AG09309 (cell line): ENCODE data around the gene MICAL2.
A peak's percentile ranks its signal among the peaks of the same experiment; 100 is the strongest.

Experiments used
- DNase-seq: peaks from one replicate; pipeline ENCODE4 v3.0.0-alpha.2; 2010; ENCODE audit warnings: low read depth
- H3K4me3 ChIP-seq: 2 replicates; pipeline ENCODE4 v1.5.1; 2011; ENCODE audit warnings: mild to moderate bottlenecking, low read depth, low read length, moderate library complexity; ENCODE audit not compliant: control insufficient read depth
- TF ChIP-seq, protein P1 (sequence below): IDR thresholded peaks from 2 replicates; pipeline ENCODE4 v1.5.1; 2011; ENCODE audit warnings: mild to moderate bottlenecking, low read depth, low read length, inconsistent platforms; ENCODE audit not compliant: insufficient read depth, control insufficient read depth; ENCODE audit errors: missing control alignments

MICAL2 gene

DNA sequence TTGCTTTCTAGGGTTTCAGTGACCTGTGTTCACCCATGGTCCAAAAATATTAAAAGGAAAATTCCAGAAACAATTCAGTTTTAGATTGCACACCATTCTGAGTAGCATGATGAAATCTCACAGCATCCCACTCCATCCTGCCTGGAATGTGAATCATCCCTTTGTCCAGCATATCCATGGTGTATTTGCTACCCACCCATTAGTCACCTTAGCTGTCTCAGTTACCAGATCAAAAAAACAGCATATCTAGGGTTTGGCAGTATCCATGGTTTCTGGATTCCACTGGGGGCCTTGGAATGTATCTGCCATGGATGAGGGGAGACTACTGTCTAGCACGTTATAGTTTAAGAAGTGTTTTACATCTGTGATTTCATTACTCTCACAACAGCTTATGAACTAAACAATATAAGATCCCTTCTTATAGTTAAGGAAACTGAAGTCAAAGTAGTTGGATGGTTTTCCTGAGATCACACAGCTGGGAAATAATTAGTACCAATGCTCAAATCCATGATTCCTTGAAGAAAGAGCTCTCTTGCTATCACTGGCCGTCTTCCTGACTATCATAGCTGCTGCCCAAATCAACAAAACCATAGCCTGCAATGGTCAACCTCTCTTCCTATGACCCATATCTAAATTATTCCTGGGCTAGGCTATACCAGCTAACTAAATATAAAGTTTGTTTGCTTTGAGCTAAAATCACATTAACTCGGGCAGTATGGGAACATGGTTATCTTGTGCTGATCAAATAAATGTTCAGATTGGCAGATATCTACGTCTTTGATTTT lies 122.6 kb downstream of the MICAL2 start:
- TF ChIP-seq, protein P1, sequence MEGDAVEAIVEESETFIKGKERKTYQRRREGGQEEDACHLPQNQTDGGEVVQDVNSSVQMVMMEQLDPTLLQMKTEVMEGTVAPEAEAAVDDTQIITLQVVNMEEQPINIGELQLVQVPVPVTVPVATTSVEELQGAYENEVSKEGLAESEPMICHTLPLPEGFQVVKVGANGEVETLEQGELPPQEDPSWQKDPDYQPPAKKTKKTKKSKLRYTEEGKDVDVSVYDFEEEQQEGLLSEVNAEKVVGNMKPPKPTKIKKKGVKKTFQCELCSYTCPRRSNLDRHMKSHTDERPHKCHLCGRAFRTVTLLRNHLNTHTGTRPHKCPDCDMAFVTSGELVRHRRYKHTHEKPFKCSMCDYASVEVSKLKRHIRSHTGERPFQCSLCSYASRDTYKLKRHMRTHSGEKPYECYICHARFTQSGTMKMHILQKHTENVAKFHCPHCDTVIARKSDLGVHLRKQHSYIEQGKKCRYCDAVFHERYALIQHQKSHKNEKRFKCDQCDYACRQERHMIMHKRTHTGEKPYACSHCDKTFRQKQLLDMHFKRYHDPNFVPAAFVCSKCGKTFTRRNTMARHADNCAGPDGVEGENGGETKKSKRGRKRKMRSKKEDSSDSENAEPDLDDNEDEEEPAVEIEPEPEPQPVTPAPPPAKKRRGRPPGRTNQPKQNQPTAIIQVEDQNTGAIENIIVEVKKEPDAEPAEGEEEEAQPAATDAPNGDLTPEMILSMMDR: no peak
- H3K4me3 ChIP-seq: no peak overlapping the region
- DNase-seq: peak; percentile 81

DNA sequence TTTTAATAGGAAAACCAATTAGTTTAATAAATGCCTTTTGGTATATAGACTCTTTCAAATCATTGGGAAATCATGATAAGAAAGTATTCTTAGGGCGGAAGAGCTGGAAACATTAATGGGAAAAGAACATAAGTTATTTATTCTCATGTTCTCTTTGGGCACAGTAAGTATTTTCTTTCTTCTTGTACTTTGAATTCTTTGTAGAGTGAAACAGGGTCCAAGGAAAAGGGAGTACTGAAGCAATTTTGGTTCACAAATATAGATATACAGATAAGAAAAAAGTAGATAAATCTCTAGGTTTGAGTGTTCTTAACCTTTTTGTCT lies 123.2 kb downstream of the MICAL2 start:
- DNase-seq: no peak
- no peak overlapping the region for H3K4me3 ChIP-seq
- TF ChIP-seq, protein P1: no peak

- no peak for DNase-seq
- TF ChIP-seq, protein P1: no peak
- H3K4me3 ChIP-seq: no peak overlapping the region
Observed at GRCh38 chr11:12234221-12234620, 123.8 kb downstream of the MICAL2 start.

- no peak for DNase-seq
- TF ChIP-seq, protein P1: no peak
Observed at GRCh38 chr11:12235080-12235479, 124.7 kb downstream of the MICAL2 start.

DNA sequence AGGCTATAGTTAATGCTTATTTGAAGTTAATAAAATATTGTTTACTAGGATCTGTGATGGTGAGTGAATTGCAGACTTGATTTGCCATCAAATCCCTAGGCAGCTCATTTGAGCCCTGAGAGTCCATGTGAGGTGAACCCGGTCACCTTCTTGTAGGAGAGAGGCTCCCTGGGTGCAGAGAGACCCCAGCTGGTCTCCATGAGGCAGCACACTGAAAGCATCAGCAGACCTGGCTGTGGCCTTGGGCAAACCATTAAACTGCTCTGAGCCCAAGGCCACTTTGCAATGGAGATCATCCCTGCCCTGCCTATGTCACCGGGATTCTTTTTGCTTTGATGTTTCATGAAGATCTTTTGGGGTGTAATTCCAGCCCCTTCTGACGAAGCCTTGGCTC lies 125.2 kb downstream of the MICAL2 start:
- TF ChIP-seq, protein P1: peak; percentile 29
- H3K4me3 ChIP-seq: no peak overlapping the region
- no peak for DNase-seq

More at GRCh38 chr11:12235080-12235479, 124.7 kb downstream of the MICAL2 start:
- H3K4me3 ChIP-seq: no peak overlapping the region

DNA sequence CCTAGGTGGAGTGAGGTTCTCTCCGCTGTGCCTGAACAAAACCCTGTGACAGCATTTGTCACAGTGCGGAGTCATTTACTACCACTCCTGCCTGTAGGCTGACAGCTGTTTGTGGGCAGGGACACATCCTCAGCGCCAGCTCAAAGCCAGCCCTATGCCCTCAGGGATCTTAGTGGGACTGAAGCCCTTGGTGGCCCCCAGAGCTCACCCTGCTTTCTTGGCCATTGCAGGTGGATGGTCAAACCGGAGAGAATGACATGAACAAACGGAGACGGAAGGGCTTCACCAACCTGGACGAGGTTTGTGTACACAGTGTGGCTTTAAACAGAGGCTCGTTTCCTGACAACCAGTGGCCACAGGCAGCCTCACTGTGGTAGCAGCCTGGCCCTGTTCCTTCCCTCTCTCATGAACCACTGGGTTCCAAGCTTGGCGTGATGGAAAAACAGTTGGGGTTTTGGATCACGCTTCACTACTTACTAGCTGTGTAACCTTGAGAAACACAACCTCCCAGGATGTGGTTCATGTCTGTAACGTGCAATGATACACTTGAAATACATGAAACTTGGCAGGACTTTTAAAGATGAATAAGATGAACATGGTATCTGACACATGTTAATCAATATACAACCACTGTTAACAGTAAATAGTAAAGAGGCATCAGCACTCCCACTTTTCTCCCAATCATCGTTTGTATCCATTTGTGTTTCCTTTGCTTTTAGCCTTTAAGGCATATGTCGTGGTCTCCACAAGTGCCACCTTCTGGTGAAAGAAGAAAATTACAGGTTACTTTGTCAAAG lies 125.8 kb downstream of the MICAL2 start:
- no peak overlapping the region for H3K4me3 ChIP-seq
- peak; percentile 68 for DNase-seq

More for the DNA sequence above, 125.8 kb downstream of the MICAL2 start:
- TF ChIP-seq, protein P1: peak; percentile 72
